Activated CD4-positive, CD25-positive, alpha-beta regulatory T cell treated with anti-CD3 and anti-CD28 coated beads, Interleukin-2, amount 50 U/mL, for 16 hours (primary cell): ENCODE results near the gene NFKBIE.
"Not testable (repeated sequence)": the region's sequence is repeated elsewhere in the genome, so short reads cannot be mapped to it uniquely, and the experiment has no call there.

Experiments used
- DNase-seq: peaks from one replicate; pipeline ENCODE4 v3.0.0-alpha.2; 2020; ENCODE audit warnings: low read depth, low spot score

Gene NFKBIE, protein sequence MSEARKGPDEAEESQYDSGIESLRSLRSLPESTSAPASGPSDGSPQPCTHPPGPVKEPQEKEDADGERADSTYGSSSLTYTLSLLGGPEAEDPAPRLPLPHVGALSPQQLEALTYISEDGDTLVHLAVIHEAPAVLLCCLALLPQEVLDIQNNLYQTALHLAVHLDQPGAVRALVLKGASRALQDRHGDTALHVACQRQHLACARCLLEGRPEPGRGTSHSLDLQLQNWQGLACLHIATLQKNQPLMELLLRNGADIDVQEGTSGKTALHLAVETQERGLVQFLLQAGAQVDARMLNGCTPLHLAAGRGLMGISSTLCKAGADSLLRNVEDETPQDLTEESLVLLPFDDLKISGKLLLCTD

DNA sequence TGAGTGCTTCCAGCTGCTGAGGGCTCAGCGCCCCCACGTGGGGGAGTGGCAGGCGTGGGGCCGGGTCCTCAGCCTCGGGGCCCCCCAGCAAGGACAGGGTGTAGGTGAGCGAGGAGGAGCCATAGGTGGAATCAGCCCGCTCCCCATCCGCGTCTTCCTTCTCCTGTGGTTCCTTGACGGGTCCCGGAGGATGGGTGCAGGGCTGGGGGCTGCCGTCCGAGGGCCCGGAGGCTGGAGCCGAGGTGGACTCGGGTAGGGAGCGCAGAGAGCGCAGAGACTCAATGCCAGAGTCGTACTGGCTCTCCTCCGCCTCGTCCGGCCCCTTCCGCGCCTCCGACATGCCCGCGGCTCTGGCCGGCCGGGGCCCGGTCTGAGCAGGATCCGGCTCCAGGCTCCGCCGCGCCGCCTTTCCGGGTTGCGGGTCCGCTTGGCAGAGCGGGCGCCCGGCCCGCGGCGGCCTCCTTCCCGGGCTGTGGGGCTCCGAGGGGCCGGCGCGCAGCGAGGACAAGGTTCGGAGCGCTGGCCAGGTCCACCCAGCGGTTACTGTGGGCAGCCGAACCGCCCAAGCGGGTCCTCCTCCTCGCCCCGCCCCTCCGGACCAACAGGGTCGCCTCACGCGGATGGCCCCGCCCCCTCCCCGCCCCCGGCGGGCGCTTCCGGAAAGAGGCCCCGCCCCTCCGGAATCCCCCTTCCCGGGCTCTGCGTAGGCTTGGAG, at the start of gene NFKBIE:
Gene NFKBIE (minus strand): TSS at position 545 of the 715 bp plus-strand sequence. CDS start 205 bp downstream, at position 340.
- DNase-seq: peak; percentile 92

- not testable (repeated sequence) for DNase-seq
These were observed 49.3 kb upstream of the NFKBIE start for GRCh38 chr6:44314657-44315056.

DNA sequence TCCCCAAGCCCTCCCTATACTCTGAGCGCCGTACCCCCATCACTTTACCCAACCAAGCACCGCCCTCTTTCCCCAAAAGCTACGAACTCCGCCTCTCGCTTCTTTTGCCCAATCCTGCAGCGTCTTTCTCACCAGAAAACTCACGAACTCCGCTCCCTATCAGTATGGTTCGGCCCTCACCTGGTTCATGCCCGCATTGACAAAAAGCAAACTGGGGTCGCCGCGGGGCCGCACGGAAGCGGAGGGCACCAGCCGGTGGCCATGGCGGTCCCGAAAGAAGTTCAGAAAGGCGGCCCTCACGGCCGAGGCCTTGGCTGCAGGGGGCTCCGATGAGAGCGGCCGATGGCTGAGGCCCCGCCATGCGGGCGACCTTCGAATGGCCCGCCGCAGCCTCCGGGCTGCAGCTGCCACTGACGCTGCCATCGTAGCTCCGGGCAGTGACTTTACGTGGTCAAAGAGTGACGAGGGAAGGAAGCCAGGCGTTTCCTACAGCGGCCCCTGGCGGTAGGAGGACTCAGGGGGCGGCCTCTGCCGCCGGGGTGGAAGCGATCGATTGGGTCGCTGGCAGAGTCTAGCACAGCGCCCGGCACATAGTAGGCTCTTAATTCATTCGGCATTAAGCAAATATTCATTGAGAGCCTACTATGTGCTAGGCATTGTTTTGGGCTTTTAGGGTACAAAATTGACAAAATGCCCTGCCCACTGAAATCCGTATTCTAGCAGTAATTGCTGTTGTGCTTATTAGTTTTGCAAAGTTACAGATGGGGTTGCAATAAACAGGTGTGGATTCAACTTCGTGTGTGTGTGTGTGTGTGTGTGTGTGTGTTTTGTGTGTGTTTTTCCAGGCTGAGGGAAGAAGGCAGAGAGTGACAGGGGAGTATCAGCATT, 47.8 kb upstream of the NFKBIE start, which contains the start of gene AARS2:
Gene AARS2 (minus strand): TSS at position 447 of the 888 bp plus-strand sequence. CDS start 24 bp downstream, at position 423.
- DNase-seq: peak; percentile 87

- DNase-seq: no peak
These were observed 46.4 kb upstream of the NFKBIE start for GRCh38 chr6:44311767-44312166.

DNA sequence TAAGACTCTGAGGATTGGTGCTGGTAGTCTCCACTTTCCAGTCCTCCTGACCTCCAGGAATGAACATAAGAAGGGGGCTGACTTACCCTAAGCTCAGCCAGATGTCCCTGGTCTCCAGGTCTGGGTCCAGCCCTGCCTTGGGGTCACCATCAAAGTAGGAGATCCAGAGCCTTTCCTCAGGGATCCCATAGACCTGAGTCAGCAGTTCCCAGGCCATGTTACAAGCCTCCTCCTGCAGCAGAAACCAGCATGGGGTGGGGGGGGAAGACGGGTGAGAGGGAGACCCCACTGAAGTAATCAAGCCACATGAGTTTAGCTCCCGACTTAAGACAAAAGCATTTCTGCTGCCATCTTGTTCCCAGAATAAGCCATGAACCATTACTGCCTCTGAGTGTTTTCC, 46.0 kb upstream of the NFKBIE start:
- DNase-seq: no peak

DNA sequence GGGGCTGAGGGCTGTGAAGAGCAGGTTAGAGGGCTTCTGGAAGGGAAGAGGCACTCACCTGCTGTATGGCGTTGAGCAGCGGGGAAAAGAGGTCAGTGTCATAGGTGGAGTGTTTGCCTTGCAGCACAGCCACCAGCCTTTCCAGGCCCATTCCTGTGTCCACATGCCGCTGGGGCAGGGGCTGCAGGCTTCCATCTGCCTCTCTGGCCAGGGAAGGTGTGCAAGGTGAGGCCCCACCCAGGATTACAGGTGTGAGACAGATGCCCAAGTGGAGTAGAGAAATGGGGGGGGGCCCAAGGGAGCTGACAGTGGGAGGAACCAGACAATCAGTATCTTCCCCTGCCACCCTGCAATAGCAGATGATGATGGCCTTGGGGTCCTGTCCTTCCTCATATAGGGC, 44.9 kb upstream of the NFKBIE start:
- no peak for DNase-seq

GRCh38 chr6:44309631-44310030, 44.3 kb upstream of the NFKBIE start:
- no peak for DNase-seq

GRCh38 chr6:44309092-44309491, 43.7 kb upstream of the NFKBIE start:
- no peak for DNase-seq

DNA sequence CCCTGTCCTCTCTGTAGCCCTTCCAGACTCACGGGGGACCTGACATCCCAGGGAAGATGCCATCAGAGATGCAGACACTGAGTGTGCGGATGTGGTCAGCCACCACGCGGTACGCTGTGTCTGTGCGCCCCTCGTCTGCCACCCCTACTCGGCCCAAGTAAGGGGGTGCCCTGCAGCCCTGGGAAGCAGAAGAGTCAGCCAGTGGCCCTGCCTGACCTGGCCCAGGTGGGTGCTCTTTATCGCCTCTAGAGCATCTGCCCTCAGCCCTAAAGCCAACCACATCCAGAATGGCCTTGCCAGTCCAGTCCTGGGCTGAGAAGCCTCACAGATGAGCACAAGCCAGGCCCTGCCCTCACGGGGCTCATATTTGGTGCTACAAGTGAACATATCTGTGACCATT, 41.9 kb upstream of the NFKBIE start:
- DNase-seq: no peak

DNA sequence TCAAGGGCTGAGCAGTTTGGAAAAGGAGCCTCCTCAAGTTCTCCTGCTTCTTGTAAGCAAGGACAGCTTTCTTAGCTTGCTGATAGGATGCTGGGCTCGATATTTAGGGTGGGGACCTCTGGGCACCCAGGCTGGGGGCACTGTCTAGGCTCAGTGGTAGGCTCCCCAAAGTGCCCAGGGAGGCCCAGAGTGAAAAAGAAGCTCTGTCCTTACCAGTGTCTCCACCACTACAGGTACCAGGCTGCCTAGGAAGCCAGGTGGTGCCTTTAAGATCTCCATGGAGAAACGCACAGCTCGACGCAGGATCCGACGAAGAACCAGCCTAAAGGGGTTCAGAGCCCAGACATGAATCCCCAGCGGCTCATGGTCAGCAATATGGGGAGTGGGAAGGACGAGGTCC, 41.4 kb upstream of the NFKBIE start:
- DNase-seq: no peak

- DNase-seq: no peak
These were observed 39.9 kb upstream of the NFKBIE start for GRCh38 chr6:44305200-44305725.

DNA sequence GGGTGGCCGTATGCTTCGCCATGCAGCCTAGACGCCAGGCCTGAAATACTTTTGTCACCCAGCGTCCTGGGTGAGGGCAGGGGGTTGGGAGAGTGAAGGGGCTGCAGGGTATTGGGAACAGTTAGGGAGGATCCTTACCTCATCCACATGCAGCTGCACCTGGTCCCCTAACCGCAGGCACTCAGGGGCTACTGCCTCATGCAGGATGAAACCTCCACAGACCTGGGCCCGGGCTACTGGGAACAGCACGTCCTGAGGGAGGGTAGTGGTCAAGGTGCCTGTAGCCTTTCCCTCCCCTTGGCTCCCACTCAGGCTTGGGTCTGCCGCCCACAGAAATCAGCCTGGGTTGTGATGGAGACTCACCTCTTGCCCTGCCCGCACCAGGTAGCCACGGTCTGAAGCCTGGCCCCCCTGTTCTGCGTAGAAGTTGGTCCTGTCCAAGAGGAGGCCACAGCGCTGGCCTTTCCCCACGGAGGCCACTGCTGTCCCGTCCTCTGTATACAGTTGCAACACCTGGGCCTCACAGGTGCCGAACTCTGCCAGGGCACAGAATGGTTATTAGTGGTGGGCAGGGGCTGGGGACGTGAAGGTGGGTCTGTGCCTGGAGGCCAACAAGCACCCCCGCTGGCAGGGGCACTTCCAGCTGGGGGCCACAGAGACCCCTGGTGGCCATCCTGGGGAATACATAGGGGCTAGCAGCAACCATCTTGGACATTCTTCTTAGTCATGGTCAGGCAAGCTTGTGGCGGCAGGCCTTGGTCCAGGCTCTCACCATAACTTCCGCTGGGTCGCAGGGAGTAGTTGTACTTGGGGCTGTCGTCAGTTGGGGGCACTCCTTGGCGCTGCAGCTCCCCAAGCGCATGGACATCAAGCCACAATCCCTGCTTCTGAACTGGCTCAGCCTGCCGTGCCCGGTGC, 39.2 kb upstream of the NFKBIE start:
- no peak for DNase-seq

DNA sequence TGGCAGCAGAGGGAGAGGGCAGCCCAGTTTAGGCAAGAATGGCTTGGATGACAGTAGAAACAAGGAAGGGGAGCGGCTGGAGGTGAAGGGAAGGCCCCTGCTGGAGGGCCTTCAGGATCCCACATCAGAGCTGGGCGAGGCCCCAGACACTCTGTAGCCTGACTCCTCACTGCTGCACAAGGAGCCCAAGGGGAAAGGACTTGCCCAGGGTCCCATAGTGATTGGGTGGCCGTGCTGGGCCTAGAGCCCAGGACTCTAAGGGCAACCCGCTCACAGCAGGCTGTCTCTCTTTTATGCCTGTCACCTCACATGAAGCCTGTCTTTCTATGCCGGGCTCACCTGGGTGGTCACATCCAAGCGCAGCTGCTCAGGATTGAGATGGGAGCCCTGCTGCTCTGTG, 38.5 kb upstream of the NFKBIE start:
- no peak for DNase-seq

DNA sequence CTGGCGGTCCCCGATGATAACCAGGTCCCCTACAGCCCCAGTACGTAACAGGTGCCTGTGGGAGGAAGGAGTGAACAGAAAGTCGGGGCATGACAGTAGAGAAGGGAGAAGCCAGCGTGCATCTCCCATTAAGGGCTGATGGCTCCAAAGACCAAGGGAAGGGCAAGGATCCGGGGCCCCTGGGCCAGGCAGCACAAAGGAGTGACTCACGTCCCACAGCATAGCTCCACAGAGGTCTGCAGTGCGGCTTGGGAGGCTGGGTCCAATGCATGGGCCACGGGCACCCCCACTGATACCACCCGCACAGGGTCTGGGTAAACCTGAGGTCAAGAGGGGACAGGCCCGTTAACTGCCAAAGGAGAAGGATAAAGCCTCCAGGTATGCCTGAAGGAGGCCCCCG, 37.5 kb upstream of the NFKBIE start:
- DNase-seq: no peak

DNA sequence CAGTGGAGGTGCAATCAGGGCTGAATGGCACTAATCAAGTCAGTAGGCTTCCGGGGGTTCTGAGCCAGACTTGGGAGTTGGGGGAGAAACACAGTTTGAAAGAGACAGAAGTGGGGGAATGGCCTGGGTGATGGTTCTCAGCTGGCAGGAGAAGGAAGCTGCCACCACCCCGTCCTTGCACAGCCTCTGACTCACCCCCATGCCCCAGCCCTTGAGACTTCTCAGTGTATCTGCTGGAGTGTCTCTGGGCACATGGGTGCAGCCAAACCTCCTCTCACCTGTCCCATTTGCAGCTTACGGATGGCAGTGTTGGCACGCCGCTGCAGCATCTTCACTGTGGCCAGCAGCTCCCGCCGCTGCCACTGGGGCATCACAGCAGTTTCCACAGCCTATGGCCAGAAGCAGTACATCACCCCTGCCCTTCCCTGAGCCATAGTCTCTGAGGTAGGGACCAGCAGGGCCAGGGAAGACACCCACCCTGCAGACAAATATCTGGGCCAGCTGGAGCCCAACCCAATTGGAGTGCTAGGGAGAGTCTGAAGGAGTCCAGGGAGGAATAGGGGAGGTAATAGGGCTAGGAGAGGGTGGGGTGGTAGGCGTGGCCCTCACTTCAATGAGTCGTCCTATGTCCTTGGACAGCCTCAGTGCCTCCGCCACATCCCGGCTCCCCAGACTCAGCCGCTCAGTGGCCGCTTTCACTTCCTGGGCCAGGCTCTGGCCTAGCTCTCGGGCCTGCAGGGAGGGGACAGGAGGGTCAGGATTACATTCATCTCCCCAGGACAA, 36.6 kb upstream of the NFKBIE start:
- no peak for DNase-seq

DNA sequence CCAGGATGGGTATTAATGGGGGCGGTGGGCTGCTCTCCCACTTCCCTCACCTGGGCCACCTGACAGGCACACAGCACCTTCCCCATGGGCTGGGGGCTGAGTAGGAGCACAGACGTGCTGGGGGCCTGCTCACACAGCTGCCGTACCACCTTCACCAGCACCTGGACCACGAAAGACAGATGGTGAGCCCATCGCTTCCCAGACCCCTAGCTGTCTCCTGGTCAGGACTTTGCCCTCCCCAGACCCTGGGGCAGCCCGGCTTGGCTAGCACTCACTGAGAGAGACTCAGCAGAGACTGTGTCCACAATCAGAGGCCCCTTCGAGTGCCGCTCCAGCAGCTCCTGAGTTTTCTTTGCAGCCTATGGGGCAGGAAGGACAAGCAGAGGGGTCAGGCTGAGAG, 35.8 kb upstream of the NFKBIE start:
- no peak for DNase-seq

GRCh38 chr6:44300292-44300823, 35.0 kb upstream of the NFKBIE start:
- no peak for DNase-seq

DNA sequence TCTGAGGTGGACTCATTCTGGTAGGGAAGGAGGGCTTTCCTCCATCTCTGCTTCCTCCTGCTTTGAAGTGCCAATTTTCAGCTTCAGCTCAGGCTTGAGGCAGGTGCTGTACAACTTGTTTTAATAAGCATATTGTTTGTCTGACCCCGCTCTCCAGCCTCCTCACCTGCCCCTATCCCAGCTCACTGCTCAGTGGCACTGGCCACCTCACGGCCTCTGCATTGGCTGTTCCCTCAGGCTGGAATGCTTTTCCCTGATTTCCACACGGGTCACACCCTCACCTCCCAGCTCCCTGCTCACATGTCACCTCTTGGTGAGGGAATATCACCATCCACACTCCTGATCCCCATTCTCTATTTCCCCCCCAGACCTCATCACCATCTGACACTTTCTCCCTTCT, 33.5 kb upstream of the NFKBIE start:
- DNase-seq: no peak

DNA sequence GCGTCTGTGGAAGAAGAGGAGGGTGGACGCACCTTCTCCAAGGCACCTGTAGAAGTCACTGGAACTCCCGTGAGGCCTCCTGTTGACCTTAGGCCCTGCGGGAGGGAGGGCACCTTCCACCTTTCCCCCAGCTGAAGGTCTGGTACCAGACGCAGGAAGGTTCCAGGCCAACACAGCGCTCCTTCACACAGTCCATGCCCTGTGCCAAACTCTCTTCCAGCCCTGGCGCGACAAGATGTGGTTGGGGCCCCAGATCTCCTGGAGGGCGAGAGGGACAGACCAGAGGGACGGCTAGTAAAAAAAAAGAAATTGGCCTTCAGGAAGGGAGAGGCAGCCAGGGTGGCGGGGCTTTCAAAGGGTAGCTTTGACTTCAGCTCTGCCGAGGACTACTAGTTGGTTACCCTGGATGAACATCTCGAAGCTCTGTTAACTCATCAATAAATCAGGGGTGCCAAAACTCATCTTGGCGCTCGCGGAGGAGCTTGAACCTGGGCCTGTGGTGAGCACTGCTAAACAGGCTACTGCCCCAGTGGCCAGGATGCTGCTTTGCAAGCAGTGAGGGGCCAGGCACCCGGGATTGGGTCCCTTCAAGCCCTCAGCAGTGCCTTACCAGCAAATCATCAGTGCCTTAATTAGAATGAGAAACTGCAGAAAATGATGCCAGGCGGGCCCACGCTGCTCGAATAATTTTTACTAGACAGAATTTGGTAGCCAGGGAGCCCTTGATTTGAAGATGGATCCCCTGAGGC, 32.9 kb upstream of the NFKBIE start:
- no peak for DNase-seq
